Measurements from ENCODE around the gene RELN.

Gene RELN

DNA sequence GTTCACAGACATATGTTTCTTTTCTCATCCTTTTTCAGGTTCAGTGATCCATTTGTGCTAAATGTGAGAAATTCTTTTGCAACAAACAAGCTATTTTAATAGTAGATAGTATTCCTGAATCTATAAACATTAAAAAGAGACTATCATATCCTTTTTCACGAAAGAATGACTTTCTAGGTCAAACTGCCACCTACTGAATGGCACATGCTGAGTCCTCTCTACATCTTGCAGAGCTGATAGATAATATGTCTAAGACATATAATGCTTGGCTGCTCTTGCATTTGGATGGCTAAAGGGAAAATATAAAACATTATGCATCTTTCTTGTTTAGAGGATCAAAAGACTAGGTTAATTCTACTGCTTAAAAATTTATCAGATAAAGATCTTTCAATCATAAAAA lies 429.3 kb downstream of the RELN start:
- DNase-seq (ENCODE audit: low read depth): no peak
- TF ChIP-seq, protein P1, sequence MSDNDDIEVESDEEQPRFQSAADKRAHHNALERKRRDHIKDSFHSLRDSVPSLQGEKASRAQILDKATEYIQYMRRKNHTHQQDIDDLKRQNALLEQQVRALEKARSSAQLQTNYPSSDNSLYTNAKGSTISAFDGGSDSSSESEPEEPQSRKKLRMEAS (IDR thresholded peaks at IDR 0.05; ENCODE audit: low read depth, low read length): no peak
- TF ChIP-seq, protein P2, sequence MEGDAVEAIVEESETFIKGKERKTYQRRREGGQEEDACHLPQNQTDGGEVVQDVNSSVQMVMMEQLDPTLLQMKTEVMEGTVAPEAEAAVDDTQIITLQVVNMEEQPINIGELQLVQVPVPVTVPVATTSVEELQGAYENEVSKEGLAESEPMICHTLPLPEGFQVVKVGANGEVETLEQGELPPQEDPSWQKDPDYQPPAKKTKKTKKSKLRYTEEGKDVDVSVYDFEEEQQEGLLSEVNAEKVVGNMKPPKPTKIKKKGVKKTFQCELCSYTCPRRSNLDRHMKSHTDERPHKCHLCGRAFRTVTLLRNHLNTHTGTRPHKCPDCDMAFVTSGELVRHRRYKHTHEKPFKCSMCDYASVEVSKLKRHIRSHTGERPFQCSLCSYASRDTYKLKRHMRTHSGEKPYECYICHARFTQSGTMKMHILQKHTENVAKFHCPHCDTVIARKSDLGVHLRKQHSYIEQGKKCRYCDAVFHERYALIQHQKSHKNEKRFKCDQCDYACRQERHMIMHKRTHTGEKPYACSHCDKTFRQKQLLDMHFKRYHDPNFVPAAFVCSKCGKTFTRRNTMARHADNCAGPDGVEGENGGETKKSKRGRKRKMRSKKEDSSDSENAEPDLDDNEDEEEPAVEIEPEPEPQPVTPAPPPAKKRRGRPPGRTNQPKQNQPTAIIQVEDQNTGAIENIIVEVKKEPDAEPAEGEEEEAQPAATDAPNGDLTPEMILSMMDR (IDR thresholded peaks at IDR 0.05; ENCODE audit: low read depth, low read length): no peak
- no peak for TF ChIP-seq MYC (IDR thresholded peaks at IDR 0.05; ENCODE audit: low read depth, low read length)
- no peak for TF ChIP-seq POLR2A (IDR thresholded peaks at IDR 0.05; ENCODE audit: extremely low read depth, insufficient read length)

DNA sequence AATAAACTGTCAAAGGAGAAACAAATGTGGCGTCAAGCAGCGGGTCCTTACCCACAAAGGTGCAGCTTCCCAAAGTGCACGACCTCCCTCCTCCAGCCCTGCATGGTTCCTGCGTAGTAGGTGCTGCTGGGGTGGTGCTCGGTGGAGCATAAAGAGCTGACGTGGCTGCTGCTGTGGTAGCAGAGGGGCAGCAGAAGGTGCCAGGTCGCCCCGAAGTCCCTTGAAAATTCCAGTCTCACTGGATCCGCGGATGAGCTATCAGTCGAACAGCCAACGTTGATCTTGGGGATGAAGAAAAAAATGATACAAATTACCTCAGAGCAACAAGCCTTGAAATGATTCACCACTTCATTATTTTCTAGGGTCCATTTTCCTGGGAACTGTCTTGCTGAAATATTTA lies 438.4 kb downstream of the RELN start:
- TF ChIP-seq, protein P1 (IDR thresholded peaks at IDR 0.05; ENCODE audit: low read depth, low read length): no peak
- no peak for TF ChIP-seq POLR2A (IDR thresholded peaks at IDR 0.05; ENCODE audit: extremely low read depth, insufficient read length)
- no peak for TF ChIP-seq MYC (IDR thresholded peaks at IDR 0.05; ENCODE audit: low read depth, low read length)
- TF ChIP-seq, protein P2 (IDR thresholded peaks at IDR 0.05; ENCODE audit: low read depth, low read length): no peak
- no peak overlapping the region for H3K4me3 ChIP-seq (ENCODE audit: low read depth, low read length)

More for the DNA sequence above, 429.3 kb downstream of the RELN start:
- H3K4me3 ChIP-seq (ENCODE audit: low read depth, low read length): no peak overlapping the region

DNA sequence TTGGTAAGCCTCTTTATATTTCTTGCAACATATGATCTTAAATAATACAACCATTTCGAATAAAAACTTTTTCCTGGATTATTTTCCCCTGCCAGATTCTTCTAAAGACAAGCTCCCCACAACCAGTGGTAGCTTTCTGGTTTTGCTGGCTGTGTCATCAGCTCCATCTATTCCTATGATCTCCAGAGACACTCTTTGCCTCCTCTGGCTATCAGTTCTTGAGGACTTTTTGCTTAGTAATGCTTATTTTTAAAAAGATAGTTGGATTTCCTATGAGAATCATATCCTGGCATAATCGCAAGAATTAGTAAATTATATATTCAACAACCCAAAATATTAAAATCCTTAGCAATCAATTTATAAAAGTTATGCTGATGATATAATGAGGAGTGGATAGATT lies 439.7 kb downstream of the RELN start:
- no peak overlapping the region for H3K4me3 ChIP-seq (ENCODE audit: low read depth, low read length)
- TF ChIP-seq MYC (IDR thresholded peaks at IDR 0.05; ENCODE audit: low read depth, low read length): no peak
- DNase-seq (ENCODE audit: low read depth): no peak

More for the DNA sequence above, 438.4 kb downstream of the RELN start:
- DNase-seq (ENCODE audit: low read depth): no peak

DNA sequence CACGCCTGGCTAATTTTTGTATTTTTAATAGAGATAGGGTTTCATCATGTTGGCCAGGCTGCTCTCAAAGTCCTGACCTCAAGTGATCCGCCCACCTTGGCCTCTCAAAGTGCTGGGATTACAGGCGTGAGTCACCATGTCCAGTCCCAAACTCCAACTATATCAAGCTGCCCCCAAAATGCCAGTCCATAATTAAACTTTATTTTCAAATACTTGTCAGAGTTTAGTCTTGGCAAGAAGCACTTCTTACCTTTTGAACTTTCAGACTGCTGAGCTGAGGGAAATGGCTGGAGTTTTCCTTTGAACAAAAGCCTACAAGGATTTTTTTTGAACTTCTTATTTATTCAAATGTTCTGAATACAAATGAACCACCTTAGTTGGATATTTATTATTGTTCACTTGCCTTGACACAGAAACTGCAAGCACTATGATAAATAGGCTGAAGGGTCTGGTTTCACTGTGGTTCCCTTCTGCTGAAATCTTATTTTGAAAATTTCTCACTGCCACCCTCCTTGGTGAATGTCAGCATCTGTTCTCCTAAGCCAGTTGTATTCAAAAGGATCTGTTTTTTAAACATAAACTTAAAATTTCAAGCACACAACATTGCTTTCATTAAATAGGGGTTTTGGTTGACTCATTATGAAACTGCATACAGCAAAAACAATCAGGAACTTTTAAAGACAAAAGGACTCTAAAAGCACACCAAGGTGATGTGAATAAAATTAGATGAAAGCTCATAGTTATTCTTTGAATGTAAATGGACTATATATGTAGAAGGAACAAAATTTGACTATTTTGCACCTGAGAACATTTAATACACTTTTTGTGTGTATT lies 441.8 kb downstream of the RELN start:
- H3K4me3 ChIP-seq (ENCODE audit: low read depth, low read length): no peak overlapping the region
- no peak for DNase-seq (ENCODE audit: low read depth)
- TF ChIP-seq POLR2A (IDR thresholded peaks at IDR 0.05; ENCODE audit: extremely low read depth, insufficient read length) (no peak), MYC (IDR thresholded peaks at IDR 0.05; ENCODE audit: low read depth, low read length) (no peak)
- TF ChIP-seq, protein P1 (IDR thresholded peaks at IDR 0.05; ENCODE audit: low read depth, low read length): no peak
- TF ChIP-seq, protein P2 (IDR thresholded peaks at IDR 0.05; ENCODE audit: low read depth, low read length): no peak

DNA sequence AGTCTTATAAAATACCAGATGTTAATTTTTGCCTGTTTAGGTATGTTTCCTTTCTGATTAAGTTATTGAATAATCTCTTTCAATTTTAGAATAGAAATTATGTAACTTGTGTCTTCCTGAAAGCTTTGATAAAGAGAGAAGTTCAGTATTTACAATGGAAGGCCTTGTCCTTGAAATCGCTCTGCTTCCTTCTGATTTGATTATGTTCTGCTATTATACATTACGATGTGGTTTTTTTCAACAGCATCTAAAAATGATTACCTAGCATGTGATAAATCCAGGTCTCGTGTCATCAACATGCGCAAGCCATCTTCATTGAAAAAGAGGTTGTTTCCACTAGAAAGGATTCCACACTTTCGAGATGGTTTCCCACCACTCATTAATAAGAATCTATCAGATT lies 447.0 kb downstream of the RELN start:
- DNase-seq (ENCODE audit: low read depth): no peak
- TF ChIP-seq, protein P1 (IDR thresholded peaks at IDR 0.05; ENCODE audit: low read depth, low read length): no peak
- TF ChIP-seq MYC (IDR thresholded peaks at IDR 0.05; ENCODE audit: low read depth, low read length) (no peak), POLR2A (IDR thresholded peaks at IDR 0.05; ENCODE audit: extremely low read depth, insufficient read length) (no peak)
- TF ChIP-seq, protein P2 (IDR thresholded peaks at IDR 0.05; ENCODE audit: low read depth, low read length): no peak
- H3K4me3 ChIP-seq (ENCODE audit: low read depth, low read length): no peak overlapping the region

DNA sequence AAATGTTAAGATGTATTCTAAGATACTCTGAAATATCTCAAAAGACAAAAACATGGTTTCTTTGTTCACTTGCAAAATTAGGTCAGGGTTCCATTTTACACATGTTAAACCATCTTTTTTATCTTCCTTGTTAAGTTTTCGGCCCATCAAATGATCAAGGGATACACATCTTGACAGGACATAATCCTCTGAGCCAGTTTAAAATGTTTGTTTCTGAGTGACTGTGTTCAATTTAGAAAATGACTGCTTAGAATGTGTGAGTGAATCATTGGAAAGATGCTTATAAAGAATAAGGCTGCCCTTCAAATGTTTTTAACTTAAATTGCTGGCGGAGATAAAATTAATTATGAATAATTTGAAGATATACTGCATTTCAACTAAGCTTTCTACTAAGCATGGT lies 447.5 kb downstream of the RELN start:
- no peak for TF ChIP-seq POLR2A (IDR thresholded peaks at IDR 0.05; ENCODE audit: extremely low read depth, insufficient read length)
- no peak for TF ChIP-seq MYC (IDR thresholded peaks at IDR 0.05; ENCODE audit: low read depth, low read length)
- TF ChIP-seq, protein P1 (IDR thresholded peaks at IDR 0.05; ENCODE audit: low read depth, low read length): no peak
- no peak overlapping the region for H3K4me3 ChIP-seq (ENCODE audit: low read depth, low read length)
- DNase-seq (ENCODE audit: low read depth): no peak
